Measurements from ENCODE around the gene AKAP7.

DNA sequence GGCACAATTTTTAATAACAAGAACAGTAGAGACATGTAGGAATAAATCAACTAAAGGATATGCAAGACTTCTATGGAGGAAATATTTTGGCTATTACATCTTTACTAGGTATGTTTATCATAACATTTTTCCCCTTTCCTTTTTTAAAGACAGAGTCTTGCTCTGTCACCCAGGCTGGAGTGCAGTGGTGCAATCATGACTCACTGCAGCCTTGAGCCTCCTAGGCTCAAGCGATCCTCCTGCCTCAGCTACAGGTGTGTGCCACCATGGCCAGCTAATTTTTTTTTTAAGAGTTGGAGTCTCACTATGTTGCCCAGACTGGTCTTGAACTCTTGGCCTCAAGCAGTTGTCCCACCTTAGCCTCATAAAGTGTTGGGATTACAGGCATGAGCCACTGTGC is 37.0 kb downstream of the AKAP7 start:
- TF ChIP-seq POLR2A (IDR thresholded peaks at IDR 0.05; ENCODE audit: low read depth, low read length) (no peak), POLR2AphosphoS5 (IDR thresholded peaks at IDR 0.05; ENCODE audit: low read depth, low read length) (no peak)
